ENCODE measurements around the gene LYSMD3. TPM values are rescaled to one million over a fixed set of nuclear protein-coding genes. Genes with fewer than 3 reads are reported as not detected.

The LYSMD3 gene
- total RNA-seq, 3 donors from 2014 or later (not counting 1 experiment from before 2014, with no cell fraction given), result 15.2 to 27.9 (median 19.5) TPM

GRCh38 chr5:90542827-90543519, 13.6 kb upstream of the LYSMD3 start:
- Mint-ChIP-seq H3K27ac (no peak overlapping the region), H3K4me1 (no peaks in the 10 kb centered on the region), H3K36me3 (no peaks in the 10 kb centered on the region), H3K27me3 (ENCODE audit: low read depth in 2 of 2) (peaks cover 27 to 58% of the 10 kb centered on the region in 2 donors), H3K9me3 (no peaks in the 10 kb centered on the region), H3K4me3 (no peak overlapping the region)
- H3K4me1 ChIP-seq (ENCODE audit: control insufficient read depth, insufficient read depth, low read length), result no peaks in the 10 kb centered on the region
- peaks cover 3% of the 10 kb centered on the region for H3K27me3 ChIP-seq (ENCODE audit: control insufficient read depth, insufficient read depth, low read length)
- H3K27ac ChIP-seq (ENCODE audit: low read length), result no peak overlapping the region
- WGBS (ENCODE audit: insufficient coverage), result 78% methylated on average over 3 of the region's 4 CpGs
- no peak overlapping the region for H3K4me3 ChIP-seq (ENCODE audit: low read length)
- intact Hi-C loops (cut with micrococcal nuclease), result no loop called here
- no peak for TF ChIP-seq CTCF (IDR thresholded peaks at IDR 0.05)
- no peaks in the 10 kb centered on the region for H3K36me3 ChIP-seq (ENCODE audit: control insufficient read depth, insufficient read depth, low read length)
- DNase-seq (no peak), ATAC-seq (no peak)
- no peaks in the 10 kb centered on the region for H3K9me3 ChIP-seq (ENCODE audit: control insufficient read depth, insufficient read depth, low read length)

GRCh38 chr5:90534922-90535321, 5.5 kb upstream of the LYSMD3 start:
- intact Hi-C loops (cut with micrococcal nuclease), result no loop called here
- H3K36me3 Mint-ChIP-seq, result no peaks in the 10 kb centered on the region
- H3K9me3 Mint-ChIP-seq, result no peaks in the 10 kb centered on the region
- Histone ChIP-seq H3K27me3 (ENCODE audit: control insufficient read depth, insufficient read depth, low read length) (peaks cover 13% of the 10 kb centered on the region), H3K9me3 (ENCODE audit: control insufficient read depth, insufficient read depth, low read length) (no peaks in the 10 kb centered on the region), H3K27ac (ENCODE audit: low read length) (no peak overlapping the region), H3K4me3 (ENCODE audit: low read length) (no peak overlapping the region), H3K4me1 (ENCODE audit: control insufficient read depth, insufficient read depth, low read length) (peaks cover 4% of the 10 kb centered on the region), H3K36me3 (ENCODE audit: control insufficient read depth, insufficient read depth, low read length) (no peaks in the 10 kb centered on the region)
- 100% methylated on average over 2 of the region's 3 CpGs for WGBS (ENCODE audit: insufficient coverage)
- DNase-seq (no peak), ATAC-seq (no peak)
- peaks cover 33 to 81% of the 10 kb centered on the region in 2 donors for H3K27me3 Mint-ChIP-seq (ENCODE audit: low read depth in 2 of 2)
- no peak overlapping the region for H3K4me3 Mint-ChIP-seq
- no peak overlapping the region for H3K27ac Mint-ChIP-seq
- TF ChIP-seq CTCF (IDR thresholded peaks at IDR 0.05), result no peak
- H3K4me1 Mint-ChIP-seq, result peaks cover 0 to 6% of the 10 kb centered on the region in 2 donors

GRCh38 chr5:90533794-90534193, 4.4 kb upstream of the LYSMD3 start:
- Histone ChIP-seq H3K27me3 (ENCODE audit: control insufficient read depth, insufficient read depth, low read length) (peaks cover 13% of the 10 kb centered on the region), H3K4me1 (ENCODE audit: control insufficient read depth, insufficient read depth, low read length) (peaks cover 6% of the 10 kb centered on the region), H3K4me3 (ENCODE audit: low read length) (no peak overlapping the region), H3K27ac (ENCODE audit: low read length) (no peak overlapping the region), H3K36me3 (ENCODE audit: control insufficient read depth, insufficient read depth, low read length) (no peaks in the 10 kb centered on the region), H3K9me3 (ENCODE audit: control insufficient read depth, insufficient read depth, low read length) (no peaks in the 10 kb centered on the region)
- Mint-ChIP-seq H3K27ac (no peak overlapping the region), H3K27me3 (ENCODE audit: low read depth in 2 of 2) (peaks cover 30 to 70% of the 10 kb centered on the region in 2 donors), H3K4me3 (no peak overlapping the region), H3K36me3 (no peaks in the 10 kb centered on the region), H3K9me3 (no peaks in the 10 kb centered on the region), H3K4me1 (peaks cover 0 to 12% of the 10 kb centered on the region in 2 donors)
- 85% methylated on average over 3 of the region's 3 CpGs for WGBS (ENCODE audit: insufficient coverage)
- TF ChIP-seq CTCF (IDR thresholded peaks at IDR 0.05), result no peak
- intact Hi-C loops (cut with micrococcal nuclease), result no loop called here
- ATAC-seq, result no peak
- DNase-seq, result no peak
